Small intestine (tissue), 7 donors: ENCODE data around the gene CRYAA. TPM values are rescaled to one million over a fixed set of nuclear protein-coding genes. Genes with fewer than 3 reads are reported as not detected.
"Not testable (repeated sequence)": the region's sequence is repeated elsewhere in the genome, so short reads cannot be mapped to it uniquely, and the experiment has no call there.

Experiments
- DNase-seq, 2 donors: peaks; one replicate each; pipeline versions ENCODE4 v3.0.0 to v3.0.0-alpha.2; 2013
- FAIRE-seq: peaks from 2 replicates; lab custom pipeline; 2012; peaks lifted over from hg19 to GRCh38; lab: Jason Lieb, UNC
- H3K27ac ChIP-seq, 3 donors: one replicate each; pipeline ENCODE4 v1.5.1; 2013; ENCODE audit warnings: low read length in 2 of 3, mild to moderate bottlenecking in 2 of 3, control low read depth in 1 of 3, inconsistent platforms in 1 of 3, low read depth in 1 of 3, moderate library complexity in 1 of 3
- H3K27me3 ChIP-seq, 3 donors: one replicate each; pipeline ENCODE4 v1.6.1; 2013; ENCODE audit warnings: low read length in 3 of 3, inconsistent platforms in 1 of 3; ENCODE audit not compliant: control insufficient read depth in 3 of 3, insufficient read depth in 3 of 3
- H3K36me3 ChIP-seq, 3 donors: one replicate each; pipeline ENCODE4 v1.6.1; 2013; ENCODE audit warnings: low read length in 3 of 3, inconsistent platforms in 1 of 3, low read depth in 1 of 3, mild to moderate bottlenecking in 1 of 3, moderate library complexity in 1 of 3; ENCODE audit not compliant: control insufficient read depth in 3 of 3, insufficient read depth in 2 of 3
- H3K4me1 ChIP-seq, 3 donors: one replicate each; pipeline ENCODE4 v1.6.1; 2013; ENCODE audit warnings: low read length in 2 of 3, inconsistent platforms in 1 of 3, low read depth in 1 of 3, mild to moderate bottlenecking in 1 of 3, moderate library complexity in 1 of 3; ENCODE audit not compliant: control insufficient read depth in 3 of 3, insufficient read depth in 2 of 3
- H3K4me3 ChIP-seq, 3 donors: one replicate each; pipeline ENCODE4 v1.5.1; 2013; ENCODE audit warnings: low read length in 3 of 3, control low read depth in 1 of 3, inconsistent platforms in 1 of 3, low read depth in 1 of 3, mild to moderate bottlenecking in 1 of 3, moderate library complexity in 1 of 3
- H3K9me3 ChIP-seq, 2 donors: one replicate each; pipeline ENCODE4 v1.6.1; 2013; ENCODE audit warnings: low read depth in 1 of 2, low read length in 1 of 2; ENCODE audit not compliant: control insufficient read depth in 2 of 2, insufficient read depth in 1 of 2
- WGBS, 3 donors: extraction: QIAGEN DNeasy Blood & Tissue Kit; methylation state at CpG; one replicate each; pipeline ENCODE4 v1.1.7; 2013; 5-methylcytosine and 5-hydroxymethylcytosine counted together
- polyA plus RNA-seq, 4 donors: library from polyadenylated mRNA; stranded (reverse) in 3 of 4; unstranded in 1 of 4; fragments of 200-250 nt in 3 of 4; fragments of 120-200 nt in 1 of 4; gene quantifications; one replicate each; pipeline versions ENCODE4 v1.2.1 to v1.2.3, GENCODE V29; 2013
- donor health status: healthy with polysubstance abuse.
- donor health status: control.
- donor health status: control.
- donor health status: Bipolar disorder and iron deficiency.
- donor health status: healthy.

Gene CRYAA
- polyA plus RNA-seq, 4 donors = not detected

DNA sequence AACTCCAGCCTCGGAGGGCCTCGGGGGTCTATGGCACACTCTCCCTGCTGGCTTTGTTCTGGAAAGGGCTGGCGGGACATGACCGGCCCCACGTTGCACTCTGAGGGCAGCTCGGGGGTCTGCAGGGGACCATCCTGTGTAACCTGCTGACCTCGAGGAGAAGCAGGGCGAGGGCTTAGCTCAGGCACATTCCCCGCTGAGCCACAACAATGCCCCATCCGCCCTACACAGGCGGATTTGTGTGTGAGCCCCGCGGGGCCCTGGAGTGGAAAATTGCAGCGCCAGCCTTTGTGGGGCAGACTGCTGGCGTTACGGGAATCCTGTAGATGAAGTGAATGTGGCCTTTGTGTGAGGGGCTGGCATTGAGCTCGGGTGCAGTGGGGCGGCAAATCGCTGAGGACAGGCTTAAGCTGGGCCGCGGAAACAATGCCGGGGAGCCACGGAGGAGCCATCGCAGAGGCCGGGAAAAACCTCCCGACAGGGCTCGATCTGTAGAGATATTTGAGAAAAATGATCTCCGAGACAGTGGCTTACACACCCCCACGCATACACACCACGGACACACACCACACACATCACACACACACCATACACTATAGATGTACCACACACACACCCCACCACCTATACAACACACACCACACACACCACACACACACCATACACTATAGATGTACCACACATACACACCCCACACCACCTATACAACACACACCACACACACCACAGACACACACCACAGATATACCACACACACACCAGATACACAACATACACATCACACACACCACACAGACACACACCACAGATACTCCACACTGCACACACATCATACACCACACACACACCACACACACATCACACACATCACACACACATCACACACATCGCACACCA is 9.3 kb upstream of the CRYAA start:
- not testable (repeated sequence) for FAIRE-seq, H3K27me3 ChIP-seq, H3K4me3 ChIP-seq, DNase-seq, H3K36me3 ChIP-seq, H3K9me3 ChIP-seq, H3K27ac ChIP-seq, H3K4me1 ChIP-seq
- WGBS, 3 donors = 86% methylated on average over 1 of the region's 31 CpGs; no CpG with 5 or more reads in 2 of the 3 donors

DNA sequence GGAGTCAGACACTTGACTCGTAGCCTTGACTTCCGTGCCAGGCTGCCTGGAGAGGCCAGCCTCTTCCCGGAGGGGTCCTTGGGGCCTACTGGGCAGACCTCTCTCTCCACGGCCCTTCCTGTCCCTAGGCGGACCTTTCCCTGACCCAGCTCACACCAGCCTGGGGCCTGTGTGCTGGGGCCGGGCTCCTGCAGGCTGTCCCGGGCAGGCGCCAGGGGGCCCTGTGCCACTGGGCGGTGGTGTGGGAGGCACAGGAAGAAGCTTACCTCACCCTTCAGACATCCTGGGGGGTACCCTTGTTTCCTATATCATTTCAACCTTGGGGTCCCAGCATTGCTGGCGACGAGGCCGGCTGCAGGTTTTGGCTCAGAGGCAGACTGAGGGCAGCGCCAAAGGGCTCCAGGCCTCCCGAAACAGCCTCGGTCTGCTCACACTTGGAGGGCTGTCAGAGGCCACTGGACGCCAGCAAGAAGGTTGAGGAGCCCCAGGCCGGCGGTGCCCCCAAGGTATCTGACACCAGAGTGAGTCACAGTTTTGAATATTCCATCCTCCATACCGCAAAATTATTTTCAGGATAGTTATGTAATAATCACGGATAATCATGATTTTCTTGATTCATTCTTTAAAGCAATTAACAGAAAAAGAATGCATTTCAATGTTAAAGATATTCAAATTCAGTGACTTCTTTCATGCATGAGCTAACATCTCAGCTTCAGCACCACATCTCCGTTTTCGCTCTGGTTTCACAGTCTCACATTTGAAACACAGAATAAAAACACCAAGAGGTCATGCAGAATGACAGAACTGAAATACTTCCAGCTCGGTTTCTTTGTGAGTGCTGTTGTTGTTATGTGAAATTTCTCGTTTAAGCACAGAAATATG is 6.7 kb upstream of the CRYAA start:
- H3K4me3 ChIP-seq, H3K27ac ChIP-seq, FAIRE-seq, H3K36me3 ChIP-seq, DNase-seq, H3K4me1 ChIP-seq, H3K27me3 ChIP-seq, H3K9me3 ChIP-seq: not testable (repeated sequence)
- WGBS, 3 donors = no CpG with 5 or more reads among the region's 24 CpGs

DNA sequence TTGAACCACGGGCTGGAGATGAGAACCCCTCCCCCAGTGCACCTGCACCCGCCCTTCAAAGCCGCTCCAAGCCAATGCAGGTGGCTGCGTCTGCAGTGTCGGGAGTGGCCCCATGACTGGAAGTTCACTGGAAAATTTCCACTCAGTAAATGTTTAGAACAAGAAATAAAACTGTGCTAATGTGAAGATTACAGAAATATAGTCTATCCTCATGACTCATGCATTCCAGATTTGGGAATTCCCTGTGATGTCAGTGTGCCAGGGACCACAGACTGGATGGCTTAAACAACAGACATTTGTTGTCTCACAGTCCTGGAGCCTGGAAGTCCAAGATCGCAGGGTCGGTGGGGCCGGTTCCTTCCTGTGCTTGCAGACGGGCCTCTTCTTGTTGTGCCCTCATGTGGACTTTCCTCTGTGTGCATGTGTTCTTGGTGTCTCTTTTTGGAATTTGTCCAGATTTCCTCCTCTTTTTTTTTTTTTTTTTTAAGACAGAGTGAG is 6.1 kb upstream of the CRYAA start:
- not testable (repeated sequence) for H3K27me3 ChIP-seq, H3K27ac ChIP-seq, DNase-seq, H3K4me3 ChIP-seq, H3K9me3 ChIP-seq, FAIRE-seq, H3K4me1 ChIP-seq, H3K36me3 ChIP-seq
- WGBS, 3 donors = no CpG with 5 or more reads among the region's 9 CpGs

DNA sequence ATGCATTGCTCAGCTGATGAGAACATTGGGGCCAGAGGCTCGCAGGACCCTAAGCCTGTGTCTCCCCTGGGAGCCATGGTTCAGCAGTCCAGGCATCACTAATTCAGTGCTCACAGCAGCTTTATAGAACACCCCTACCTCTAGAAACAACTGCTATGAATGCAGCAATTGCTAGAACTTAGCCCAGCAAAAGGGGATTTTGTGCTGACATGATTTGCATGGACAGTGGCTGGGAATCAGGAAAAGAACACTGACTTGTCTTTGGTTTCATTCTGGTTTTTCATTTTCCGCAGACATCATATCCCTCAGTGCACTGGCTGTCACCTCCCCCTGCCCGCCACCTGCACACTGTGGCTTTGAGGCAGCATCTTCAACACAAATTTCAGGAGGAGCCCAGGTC is 4.0 kb upstream of the CRYAA start:
- not testable (repeated sequence) for FAIRE-seq, H3K4me1 ChIP-seq, H3K27ac ChIP-seq, H3K27me3 ChIP-seq, H3K36me3 ChIP-seq, DNase-seq, H3K4me3 ChIP-seq, H3K9me3 ChIP-seq
- WGBS, 3 donors = no CpG with 5 or more reads among the region's 3 CpGs

DNA sequence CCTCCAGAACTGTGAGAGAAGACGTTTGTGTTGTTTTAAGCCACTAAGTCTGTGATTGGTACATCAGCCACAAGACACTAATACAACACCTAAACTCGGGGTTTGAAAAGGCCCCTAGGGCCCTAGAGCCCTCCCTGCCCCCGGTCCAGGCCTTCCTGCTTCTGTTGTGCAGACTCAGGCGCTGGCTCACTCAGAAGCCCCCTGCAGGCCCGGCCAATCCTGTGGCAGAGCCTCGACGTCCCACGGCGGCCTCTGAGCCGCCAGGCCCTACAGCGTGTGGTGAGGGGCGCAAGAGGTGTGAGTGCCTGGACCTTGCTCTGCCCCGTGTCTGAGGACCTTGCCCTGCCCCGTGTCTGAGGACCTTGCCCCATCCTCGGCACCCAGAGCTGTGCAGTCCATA is 3.1 kb upstream of the CRYAA start:
- WGBS, 3 donors = 73% methylated on average over 6 of the region's 15 CpGs; no CpG with 5 or more reads in 2 of the 3 donors
- H3K27me3 ChIP-seq, H3K27ac ChIP-seq, DNase-seq, FAIRE-seq, H3K36me3 ChIP-seq, H3K4me3 ChIP-seq, H3K4me1 ChIP-seq, H3K9me3 ChIP-seq: not testable (repeated sequence)

DNA sequence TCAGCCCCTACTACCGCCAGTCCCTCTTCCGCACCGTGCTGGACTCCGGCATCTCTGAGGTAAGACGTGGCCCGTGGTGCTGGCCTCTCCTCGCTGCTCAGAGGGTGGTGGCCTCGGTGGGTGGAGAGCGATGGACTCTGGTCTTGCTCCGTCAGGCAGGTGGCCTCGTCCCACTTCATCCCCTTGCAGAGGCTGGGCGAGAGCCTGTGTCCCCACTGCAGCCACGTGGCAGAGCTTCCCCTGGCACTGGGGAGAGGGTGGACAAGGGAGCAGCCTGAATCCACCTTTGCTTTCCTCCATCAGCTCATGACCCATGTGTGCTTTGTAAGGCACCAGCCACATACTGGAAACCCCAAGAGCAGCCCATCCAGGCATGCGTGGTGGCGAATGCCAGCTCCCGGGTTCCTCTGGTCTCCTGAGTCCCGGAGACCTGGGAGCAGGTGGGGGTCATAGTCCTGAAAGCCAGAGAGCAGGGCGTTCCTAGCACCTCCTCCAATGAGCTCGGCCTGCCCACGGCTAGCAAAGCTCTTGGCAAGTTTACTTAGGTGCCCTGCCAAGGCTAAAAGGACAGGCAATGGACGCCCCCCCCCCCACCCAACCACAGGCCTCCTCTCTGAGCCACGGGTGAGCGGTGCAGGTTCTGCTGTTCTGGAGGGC is 550 bp downstream of the CRYAA start:
- H3K4me1 ChIP-seq, H3K36me3 ChIP-seq, H3K9me3 ChIP-seq, FAIRE-seq, H3K27ac ChIP-seq, DNase-seq, H3K27me3 ChIP-seq, H3K4me3 ChIP-seq: not testable (repeated sequence)
- 20 to 80% methylated on average over 1 to 7 of the region's 23 CpGs; no CpG with 5 or more reads in 1 of the 3 donors for WGBS, 3 donors

DNA sequence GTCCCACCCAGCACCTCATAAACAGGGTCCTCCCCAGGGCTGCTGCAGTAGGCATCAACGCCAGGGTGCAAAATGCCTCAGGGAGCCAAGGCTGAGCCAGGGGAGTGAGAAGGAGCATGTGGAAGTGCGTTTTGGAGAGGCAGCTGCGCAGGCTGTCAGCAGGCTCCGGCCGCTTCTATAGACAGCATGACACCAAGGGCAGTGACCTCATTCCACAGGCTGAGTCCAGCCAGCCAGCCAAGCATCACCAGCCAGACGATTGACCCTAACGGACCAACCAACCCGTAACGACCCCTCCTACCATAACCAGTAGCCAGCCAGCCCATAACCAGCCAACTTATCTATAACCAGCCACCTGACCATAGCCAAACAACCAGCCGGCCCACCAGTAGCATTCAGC is 1.1 kb downstream of the CRYAA start:
- not testable (repeated sequence) for H3K36me3 ChIP-seq, H3K9me3 ChIP-seq, FAIRE-seq, H3K27ac ChIP-seq, H3K4me3 ChIP-seq, H3K27me3 ChIP-seq, DNase-seq, H3K4me1 ChIP-seq
- 62% methylated on average over 1 of the region's 10 CpGs; no CpG with 5 or more reads in 2 of the 3 donors for WGBS, 3 donors

DNA sequence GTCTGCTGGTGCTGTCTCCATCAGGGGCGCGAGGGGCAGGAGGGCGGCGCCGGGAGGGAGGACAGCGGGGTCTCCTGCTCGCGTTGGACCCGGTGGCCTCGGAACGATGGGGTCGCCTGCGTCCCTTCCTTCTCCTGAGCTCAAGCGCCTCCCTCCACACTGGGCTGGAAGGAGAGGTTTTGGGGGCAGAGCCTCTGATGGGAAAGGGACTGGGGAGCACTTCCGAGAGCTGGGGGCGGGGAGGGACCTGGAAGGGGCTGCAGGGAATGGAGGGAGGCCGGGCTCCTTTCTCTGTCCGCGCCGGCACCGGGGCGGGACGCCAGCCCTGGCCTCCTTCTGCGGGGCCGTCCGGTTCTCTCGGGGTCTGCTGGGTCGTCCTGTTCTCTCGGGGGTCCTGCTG is 4.0 kb downstream of the CRYAA start:
- H3K27ac ChIP-seq, H3K36me3 ChIP-seq, H3K9me3 ChIP-seq, DNase-seq, H3K27me3 ChIP-seq, FAIRE-seq, H3K4me1 ChIP-seq: not testable (repeated sequence)
- WGBS, 3 donors = 4% methylated on average over 5 of the region's 29 CpGs; no CpG with 5 or more reads in 2 of the 3 donors
- H3K4me3 ChIP-seq = peak overlapping the region in 1 of 3 donors; percentile 13
